GM21360 (cell line): ENCODE measurements around the gene AEBP2.
"Not testable (repeated sequence)": the region's sequence is repeated elsewhere in the genome, so short reads cannot be mapped to it uniquely, and the experiment has no call there.

ENCODE experiments used
- ATAC-seq: cut with Tn5 transposase; IDR thresholded peaks from one replicate; pipeline ENCODE4 v1.9.1; 2021; ENCODE audit warnings: mild to moderate bottlenecking, moderate library complexity; ENCODE audit not compliant: unreplicated experiment

Gene AEBP2

DNA sequence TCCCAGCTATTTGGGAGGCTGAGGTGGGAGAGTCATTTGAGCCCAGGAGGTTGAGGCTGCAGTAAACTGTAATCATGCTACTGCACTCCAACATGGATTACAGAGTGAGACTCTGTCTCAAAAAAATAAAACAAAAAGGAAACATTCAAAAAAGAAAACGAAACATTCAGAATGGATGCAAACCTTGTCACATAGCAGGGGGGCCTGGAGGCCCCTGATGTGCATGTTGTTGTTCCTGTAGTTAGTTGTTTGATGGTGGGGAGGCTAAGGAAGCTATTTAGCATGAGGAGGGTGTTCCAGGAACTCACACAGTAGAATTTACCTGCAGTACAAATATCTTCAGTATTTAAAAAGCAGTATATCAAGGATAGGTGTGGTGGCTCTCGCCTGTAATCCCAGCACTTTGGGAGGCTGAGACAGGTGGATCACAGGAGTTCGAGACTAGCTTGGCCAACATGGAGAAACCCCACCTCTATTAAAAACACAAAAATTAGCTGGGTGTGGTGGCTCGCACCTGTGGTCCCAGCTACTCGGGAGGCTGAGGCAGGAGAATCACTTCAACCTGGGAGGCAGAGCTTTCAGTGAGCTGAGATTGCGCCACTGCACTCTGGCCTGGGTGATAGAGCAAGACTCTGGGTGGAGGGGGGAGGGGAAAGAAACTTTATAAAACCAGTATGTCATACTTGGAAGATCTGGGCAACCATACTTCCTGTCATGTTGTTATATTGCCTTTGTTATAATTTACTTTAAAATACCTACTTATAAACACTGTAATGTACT is 17.6 kb upstream of the AEBP2 start:
- no peak for ATAC-seq

GRCh38 chr12:19423166-19423930 is 15.9 kb upstream of the AEBP2 start:
- no peak for ATAC-seq

DNA sequence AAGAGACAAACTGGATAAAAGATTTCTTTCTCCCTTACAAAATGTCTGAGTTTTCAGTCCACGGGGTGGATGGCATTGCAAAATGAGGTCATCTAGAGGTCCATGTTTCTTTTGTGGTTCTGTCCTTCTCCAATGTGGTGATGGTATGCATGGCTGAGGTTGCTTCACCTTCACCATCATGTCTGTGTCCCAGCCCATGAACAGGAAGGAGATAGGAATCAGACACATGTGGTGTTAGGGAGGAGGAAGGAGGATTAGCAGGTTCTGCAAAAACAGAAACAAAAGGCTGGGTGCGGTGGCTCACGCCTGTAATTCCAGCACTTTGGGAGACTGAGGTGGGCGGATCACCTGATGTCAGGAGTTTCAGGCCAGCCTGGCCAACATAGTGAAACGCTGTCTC is 11.0 kb upstream of the AEBP2 start:
- ATAC-seq = no peak

GRCh38 chr12:19429491-19429890 is 9.8 kb upstream of the AEBP2 start:
- ATAC-seq = not testable (repeated sequence)

- no peak for ATAC-seq
Observed at GRCh38 chr12:19430988-19431387, 8.3 kb upstream of the AEBP2 start.

DNA sequence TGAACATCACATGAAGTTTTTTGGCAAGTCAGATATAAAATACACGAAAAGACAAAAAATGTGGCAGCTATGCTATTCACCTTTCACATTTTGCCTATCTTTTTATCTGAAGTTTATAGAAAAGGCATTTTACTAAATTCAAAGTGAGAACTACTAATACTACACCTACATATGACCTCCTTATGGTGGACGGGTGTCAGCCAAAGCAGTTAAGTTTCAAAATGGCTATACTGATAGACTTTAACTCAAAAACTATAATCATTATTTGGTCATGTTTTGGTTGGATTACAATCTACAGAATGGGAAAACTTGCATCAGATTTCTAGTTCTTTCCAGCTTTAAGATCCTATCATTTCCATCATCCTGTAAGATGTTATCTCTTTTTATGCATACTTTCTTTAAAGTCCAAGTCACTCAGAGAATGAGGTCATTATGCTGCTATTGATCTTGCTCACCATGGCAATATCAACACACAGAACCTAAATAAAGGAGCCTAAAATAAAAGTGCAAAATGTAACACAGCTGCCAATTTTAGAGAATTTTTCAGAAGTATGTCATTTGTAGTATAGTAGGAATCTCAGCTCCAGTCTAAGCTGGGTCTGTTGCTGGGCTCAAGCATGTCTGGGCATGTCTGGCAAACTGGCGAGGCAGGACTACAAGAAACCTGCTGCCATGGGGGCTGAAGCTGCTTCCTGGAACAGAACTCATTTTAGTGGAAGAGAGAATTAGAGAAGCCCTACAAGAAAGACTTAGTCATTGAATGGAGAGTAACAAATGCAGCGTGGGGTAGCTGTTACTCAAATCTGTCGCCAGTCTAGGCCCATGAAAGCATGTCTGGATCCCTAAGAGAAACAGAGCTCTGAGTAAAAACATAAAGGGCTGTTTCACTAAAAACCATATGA is 7.6 kb upstream of the AEBP2 start:
- peak; percentile 61 for ATAC-seq

DNA sequence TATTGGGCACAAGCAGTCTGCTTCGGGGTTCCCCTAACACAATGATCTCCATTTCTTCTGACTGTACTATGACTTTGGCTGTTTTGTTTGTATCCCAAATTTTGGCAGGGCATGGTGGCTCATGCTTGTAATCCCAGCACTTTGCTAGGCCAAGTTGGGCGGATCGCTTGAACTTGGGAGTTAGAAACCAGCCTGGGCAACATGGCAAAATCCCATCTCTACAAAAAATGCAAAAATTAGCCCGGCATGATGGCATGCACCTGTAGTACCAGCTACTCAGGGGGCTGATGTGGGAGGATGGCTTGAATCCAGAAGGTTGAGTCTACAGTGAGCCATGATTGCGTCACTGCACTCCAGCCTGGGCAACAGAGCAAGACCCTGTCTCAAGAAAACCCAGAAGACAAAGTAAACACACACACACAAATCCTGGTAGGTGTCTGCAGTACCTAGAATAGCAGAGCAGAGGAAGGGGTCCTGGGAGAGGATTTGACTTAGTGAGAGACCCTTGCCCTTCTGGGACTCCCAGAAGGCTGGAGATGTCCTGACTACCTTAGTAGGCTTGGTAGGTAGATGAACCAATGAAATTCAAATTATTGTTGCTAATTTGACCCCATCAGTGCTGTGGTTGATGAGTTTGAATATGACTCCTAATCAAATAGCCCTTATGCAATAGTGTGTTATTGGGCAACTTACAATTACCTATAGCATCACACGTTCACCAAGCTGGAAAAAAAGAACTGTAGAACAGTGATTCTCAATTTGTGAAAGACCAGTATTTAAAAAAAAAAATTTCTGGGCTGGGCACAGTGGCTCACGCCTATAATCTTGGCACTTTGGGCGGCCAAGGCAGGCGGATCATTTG is 6.8 kb upstream of the AEBP2 start:
- ATAC-seq = no peak

DNA sequence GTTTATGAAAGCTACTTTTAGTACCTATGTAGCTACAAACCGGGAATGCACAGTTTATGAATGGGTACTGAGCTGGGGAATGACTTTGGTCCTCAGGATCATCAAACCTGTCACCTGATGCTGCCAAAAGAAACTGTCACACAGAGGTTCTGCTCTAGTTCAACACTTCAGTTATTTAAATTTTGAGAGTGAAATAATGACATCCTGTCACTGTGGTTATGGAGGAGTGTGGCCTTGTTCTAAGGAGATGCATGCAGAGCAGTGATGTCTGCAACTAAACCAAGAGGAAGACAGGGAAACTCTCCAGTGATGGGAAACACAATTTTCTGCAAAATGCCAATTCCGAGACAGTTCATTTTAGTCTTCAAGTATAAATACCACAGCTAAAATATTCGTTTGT is 4.8 kb upstream of the AEBP2 start:
- ATAC-seq = no peak

DNA sequence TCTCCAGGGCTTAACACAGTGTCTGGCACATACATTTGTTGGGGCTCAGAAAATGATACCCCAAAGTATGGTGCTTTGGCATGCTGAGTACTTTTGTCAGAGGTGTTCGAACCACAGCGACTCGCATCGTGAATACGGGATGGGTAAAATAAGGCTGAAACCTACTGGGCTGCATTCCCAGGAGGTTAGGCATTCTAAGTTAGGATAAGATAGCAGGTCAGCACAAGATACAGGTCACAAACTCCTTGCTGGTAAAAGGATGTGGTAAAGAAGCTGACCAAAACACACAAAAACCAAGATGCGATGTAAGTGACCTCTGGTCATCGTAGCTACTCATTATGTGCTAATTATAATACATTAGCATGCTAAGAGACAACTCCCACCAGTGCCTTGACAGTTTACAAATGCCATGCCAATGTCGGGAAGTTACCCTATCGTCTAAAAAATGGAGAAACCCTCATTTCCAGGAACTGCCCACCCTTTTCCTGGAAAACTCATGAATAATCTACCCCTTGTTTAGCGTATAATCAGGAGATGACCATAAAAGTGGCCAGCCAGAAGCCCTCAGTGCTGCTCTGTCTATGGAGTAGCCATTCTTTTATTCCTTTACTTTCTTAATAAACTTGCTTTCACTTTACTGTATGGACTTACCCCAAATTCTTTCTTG is 3.3 kb upstream of the AEBP2 start:
- no peak for ATAC-seq

DNA sequence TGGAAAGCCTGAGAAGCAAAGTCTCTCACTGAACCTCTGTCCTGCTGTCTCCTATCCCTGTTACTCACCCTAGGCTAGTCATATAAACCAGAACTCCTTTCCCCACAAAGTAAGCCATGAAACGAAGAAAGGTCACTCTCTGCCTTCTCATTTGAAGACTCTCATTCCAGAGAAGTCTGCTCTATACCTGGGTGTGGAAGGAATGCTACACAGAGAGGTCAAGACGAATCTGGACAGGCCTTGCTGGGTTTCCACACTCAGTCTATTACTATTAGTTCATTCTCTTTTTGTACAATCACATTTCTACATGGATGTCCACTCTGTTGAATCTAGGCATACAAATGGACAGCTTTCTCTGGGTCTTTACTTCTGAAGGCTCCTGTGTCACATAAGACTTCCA is 2.4 kb upstream of the AEBP2 start:
- ATAC-seq = no peak

GRCh38 chr12:19437996-19438395 is 1.3 kb upstream of the AEBP2 start:
- no peak for ATAC-seq

DNA sequence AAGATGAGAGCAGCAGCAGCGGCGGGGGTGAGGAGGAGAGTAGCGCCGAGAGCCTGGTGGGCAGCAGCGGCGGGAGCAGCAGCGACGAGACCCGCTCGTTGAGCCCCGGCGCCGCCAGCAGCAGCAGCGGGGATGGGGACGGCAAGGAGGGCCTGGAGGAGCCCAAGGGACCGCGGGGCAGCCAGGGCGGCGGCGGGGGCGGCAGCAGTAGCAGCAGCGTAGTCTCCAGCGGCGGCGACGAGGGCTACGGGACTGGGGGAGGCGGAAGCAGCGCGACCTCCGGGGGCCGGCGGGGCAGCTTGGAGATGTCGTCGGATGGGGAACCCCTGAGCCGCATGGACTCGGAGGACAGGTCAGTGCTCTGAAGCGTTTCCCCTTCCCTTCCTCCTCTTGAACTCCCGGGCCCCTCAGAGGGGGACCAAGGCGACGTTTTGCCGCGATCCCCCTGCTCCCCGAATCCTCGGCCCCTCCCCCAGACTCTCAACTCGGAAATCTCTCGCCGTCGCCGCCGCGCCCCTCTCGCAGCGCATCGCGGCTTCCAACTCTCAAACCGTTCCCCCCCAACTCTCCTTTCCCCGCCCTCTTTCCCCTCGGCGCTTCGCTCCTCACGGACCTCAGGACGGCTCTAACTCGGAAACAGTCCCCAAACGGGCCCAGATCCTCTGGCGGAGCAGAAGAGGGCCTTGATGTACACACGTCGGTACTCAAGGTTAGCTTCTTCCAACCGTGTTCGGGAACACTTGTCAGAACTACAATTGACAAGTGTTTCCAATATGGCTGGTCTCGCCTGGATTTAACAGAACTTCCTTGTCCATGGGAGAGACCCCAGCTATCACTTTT is 947 bp downstream of the AEBP2 start:
- peak; percentile 35 for ATAC-seq

- no peak for ATAC-seq
Observed at GRCh38 chr12:19440916-19441315, 1.6 kb downstream of the AEBP2 start.

- ATAC-seq = no peak
Observed at GRCh38 chr12:19443585-19443984, 4.3 kb downstream of the AEBP2 start.

DNA sequence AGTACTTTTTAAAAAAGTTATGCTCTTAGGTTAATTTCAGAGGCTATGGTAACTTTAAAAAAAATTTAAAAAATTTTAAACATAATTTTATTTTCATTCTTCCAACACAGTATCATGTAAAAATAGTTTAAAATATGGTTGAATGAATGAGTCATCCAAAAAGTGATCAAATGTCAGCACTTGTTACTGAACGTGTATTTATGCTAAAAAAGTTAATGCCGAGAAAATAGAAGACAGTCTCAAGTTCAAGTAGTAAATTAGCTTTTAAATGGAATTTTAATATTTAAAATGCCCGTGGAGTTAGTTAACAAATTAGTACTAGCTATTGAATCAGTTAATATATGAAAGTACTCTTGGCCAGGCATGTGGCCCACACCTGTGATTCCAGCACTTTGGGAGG is 4.8 kb downstream of the AEBP2 start:
- ATAC-seq = no peak

DNA sequence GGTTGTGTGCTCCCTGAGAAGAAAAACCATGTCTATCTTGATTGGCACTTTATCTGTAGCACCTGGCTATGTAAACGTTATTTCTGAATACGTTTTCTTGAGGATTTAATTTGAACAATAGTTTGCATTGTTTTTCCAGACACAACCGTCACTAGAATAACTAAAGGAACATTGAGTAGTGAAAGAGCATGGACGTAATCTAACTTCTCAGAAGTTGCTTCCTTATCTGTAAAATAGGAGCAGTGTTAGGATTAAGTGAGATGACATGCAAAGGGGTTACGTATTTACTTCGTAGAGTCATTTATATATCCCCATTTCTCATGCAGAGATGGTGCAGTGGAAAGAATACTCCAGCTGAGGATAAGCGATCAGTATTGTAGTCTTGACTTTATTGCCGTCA is 8.1 kb downstream of the AEBP2 start:
- no peak for ATAC-seq

DNA sequence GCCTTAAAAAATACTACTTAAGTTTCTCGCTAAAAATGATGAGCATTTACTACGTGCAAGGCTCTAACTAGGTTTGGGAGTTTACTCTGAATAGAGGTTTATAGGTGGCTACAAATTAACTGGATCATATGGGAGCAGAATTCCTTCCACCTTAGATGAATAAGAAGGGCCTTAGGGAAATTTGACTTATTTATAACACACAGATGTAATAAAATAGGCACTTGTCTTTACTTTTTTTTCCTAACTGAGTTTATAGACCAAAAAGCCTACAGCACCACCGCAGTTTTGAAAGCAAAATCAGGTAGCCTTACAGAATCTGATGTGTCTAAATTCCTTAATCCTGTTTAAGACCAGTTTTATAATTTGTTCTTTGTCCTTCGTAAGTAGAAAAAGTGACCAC is 10.5 kb downstream of the AEBP2 start:
- ATAC-seq = no peak

- no peak for ATAC-seq
Observed at GRCh38 chr12:19450362-19450761, 11.1 kb downstream of the AEBP2 start.

DNA sequence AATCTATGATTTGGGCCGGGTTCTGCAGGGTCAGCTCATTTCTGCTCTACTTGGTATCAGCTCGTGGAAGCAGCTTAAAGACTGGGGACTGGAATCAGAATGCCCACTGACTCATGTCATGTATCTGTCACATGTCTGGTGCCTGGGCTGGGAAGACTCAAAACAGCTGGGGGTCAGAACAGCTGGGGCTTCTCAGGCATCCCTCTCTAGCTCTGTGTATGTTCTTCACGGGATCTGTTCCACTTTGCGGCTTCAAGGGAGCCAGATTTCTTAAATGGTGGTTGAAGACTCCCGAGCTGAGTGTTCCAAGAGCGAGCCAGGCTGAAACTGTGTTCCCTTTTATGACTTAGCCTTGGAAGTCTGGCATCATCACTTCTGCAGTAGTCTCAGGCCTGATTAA is 11.9 kb downstream of the AEBP2 start:
- ATAC-seq = no peak
